Brain pericyte (primary cell): Measurements from ENCODE around the gene FAM168B.

Experiments used
- DNase-seq: peaks from one replicate; pipeline ENCODE4 v3.0.0-alpha.2; 2012; ENCODE audit warnings: low read depth, low spot score

Gene FAM168B

DNA sequence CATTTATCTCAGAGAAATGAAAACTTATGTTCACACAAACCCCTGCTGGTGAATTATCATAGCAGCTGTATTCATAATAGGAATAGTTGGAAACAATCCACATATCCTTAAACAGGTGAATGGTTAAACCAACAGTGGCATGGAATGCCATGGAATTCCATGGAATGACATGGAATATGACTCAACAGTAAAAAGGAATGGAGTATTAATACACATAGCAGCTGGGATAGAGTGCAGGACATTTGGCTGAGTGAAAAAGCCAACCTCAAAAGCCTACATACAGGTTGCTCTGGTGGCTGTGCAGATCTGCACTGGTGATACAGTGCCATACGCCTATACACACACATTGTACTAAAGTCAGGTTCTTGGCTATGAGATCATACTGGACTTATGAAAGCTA is 69.5 kb downstream of the FAM168B start:
- no peak for DNase-seq

DNA sequence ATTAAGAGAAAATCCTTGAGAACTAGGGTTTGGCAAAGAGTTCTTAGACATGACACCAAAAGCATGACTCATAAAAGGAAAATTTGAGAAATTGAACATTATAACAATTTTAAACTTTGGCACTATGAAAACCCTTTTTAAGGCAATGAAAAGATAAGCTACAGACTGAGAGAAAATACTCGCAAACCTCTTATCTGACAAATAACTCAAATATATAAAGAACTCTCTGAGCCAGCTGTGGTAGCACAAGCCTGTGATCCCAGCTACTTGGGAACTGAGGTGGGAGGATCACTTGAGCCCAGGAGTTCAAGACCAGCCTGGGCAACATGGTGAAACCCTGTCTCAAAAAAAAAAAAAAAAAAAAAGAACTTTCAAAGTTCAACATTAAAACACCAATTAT is 70.5 kb downstream of the FAM168B start:
- no peak for DNase-seq

DNA sequence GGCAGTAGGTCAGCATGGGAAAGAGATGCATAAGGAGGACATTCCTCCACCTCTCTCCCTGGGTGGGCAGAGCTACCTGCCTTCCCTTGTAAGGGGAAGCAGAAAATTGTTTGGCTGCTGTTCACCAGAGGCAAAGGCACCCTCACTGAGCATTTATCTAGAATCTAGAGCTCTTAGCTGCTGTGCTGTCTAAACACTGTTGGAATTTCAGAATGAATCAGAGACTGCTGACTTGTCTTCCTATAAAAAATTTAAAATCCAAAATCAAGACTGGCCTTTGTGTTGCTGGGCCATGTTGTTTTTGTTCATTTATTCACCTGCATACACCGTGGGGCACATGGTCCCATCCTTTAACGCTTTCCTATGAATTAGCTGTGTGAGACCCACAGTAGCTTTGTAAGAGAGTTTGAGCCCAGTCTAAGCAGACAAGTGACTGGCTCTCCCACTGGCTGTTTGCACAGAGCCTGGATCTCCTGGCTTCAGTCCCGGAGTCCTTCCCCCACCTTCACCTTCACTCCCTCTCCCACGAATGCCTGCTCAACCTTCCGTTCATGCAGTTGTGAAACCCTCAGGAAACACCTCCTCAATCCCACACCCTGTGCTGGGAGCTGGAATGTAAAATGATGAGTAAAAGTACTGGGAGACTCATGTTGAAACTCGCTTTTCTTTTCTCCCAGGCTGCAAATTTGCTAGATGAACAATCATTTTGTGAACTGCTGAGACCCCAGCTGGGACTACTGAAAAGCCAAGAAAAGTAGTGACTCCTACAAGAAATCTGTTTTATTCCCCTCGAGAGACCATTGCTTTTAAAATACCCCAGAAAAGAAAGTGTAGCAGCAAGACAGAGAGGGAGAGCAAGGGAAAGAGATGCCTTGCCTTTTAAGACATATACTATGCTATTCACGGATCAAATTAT is 76.2 kb downstream of the FAM168B start:
- DNase-seq = no peak

DNA sequence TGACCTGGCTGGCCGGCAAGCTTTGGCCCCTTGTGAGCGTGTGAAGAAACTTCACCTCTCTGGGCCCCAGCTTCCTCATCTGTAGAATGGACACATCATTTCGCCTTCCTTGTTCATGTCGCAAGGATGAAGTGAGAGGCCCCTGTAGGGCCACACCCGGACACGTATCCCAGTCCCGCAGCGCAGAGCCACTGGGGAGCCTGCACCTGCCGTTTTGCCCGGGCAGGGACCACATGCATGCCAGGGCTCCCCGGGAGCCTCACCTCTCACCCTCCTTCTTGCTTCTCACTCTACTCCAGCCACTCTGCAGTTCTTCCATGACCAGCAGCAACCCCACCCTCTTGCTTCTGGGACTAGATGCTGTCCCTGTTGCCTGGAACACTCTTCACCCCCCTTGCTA is 77.5 kb downstream of the FAM168B start:
- no peak for DNase-seq

DNA sequence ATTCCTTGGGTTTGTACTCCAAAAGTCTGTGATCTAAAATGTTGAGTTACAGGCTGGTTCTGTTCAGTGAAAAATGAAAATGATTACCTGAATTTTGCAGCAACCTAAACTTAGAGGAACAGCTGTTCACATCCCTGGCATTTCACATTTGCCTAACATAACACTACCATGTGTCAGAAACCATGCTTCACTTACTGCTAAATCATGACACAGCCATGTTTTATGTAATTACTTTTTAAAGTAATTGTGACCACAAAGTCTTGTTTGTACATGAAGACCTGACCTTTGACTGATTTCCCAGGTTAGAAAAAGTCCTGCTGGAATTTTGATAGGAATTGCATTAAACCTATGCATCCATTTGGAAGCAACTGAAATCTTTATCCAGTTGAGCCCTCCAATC is 79.1 kb downstream of the FAM168B start:
- DNase-seq = no peak

DNA sequence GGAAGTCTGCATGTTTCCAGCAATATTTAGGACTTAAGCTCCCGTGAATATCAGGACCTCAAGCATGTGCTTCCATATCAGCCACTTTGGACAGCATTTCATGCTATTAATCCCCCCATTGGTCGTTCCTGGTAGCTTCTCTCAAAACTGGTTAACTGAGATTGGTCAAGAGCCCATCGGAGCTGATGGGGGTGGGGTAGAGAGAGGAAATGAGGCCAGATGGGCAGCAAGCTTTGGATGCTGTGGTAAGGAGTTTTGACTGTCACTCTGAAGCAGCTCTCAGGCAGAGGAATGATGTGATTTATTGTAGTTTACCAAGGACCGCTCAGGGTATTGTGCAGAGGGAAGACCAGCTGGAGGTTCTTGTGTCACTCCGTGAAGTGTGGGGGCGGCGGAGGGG is 81.8 kb downstream of the FAM168B start:
- DNase-seq = no peak

DNA sequence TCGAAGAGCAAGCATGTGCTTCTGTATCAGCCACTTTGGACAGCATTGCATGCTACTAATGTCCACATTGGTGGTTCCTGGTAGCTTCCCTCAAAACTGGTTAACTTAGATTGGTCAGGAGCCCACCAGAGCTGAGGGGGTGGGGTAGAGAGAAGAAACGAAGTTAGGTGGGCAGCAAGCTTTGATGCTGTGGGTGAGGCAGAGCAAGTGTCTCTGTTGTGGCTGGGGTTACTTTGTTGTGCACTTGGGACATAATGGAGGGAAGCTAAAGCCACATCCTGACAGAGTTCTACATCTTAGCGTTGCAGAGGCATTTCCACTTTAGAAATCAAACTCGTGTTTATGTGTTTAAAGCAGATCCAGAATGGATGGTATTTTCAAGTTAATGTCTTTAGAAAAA is 82.7 kb downstream of the FAM168B start:
- DNase-seq = no peak

DNA sequence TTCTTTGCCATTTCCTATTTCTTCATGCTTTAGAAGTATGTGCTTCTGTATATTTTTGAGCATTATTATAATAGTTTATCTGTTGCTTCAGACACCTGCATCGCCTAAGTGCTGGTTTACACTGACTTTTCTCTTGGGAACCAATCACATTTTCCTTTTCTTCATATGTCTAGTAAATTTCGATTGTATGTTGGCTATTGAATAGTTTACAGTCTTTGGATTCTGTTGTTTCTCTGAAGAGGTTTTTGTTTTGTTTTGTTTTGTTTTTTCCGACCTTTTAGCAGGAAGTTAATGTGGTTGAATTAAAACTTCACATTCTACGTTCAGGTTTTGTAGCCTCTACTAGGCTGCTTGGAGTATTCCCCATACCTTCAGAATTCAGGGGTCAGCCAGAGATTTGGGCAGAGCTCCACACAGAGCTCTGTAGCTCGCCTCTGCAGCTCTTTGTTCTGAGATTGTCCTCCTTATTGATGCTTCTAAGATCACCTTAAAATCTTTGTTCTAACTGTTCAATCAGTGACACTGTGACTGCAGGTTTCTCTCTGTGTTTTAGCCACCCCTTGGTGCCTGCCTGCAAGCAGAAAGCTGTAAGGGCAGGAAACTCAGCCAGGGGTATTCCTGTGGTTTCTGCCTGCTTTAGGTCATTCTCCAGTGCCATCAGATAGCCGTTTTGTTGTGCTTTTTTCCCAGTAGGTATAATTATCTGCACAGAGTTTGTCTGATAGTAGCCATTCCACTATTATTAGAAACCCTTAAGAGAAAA is 83.4 kb downstream of the FAM168B start:
- DNase-seq = no peak

DNA sequence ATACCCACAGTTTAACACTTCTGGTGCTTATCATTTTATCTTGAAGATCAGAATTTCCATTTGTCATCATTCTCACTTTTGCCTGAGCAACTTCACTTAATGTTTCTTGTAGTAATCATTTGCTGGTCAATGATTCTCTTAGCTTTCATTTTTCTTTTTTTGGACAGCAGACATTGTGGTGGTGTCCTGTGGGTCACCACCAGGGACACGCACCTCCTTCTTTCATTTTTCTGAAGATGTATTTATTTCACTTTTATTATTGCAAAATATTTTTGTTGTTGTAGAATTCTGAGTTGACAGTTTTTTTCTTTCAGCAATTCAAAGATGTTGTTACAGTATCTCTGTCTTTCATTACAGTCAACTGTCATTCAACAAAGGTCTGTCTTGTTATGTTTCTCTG is 84.3 kb downstream of the FAM168B start:
- no peak for DNase-seq

DNA sequence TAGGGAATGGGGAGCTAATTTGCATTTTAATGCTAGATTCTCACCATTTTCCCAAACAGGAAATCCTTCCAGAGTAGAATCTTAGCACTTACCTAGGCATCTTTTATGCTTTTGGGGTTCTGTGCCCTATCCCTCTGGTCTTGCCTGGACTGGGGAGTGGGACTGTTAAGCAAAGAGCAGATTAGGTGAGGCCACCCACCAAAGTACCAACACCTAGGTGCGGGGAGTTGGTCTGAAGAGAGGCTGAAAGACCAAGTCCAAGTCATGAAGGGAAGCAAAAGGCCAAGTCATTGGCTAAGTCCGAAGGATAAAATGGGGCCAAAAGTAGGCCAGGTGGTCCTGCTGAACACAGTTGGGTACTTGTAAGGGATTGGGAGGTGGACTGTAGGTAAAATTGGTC is 86.7 kb downstream of the FAM168B start:
- DNase-seq = no peak

DNA sequence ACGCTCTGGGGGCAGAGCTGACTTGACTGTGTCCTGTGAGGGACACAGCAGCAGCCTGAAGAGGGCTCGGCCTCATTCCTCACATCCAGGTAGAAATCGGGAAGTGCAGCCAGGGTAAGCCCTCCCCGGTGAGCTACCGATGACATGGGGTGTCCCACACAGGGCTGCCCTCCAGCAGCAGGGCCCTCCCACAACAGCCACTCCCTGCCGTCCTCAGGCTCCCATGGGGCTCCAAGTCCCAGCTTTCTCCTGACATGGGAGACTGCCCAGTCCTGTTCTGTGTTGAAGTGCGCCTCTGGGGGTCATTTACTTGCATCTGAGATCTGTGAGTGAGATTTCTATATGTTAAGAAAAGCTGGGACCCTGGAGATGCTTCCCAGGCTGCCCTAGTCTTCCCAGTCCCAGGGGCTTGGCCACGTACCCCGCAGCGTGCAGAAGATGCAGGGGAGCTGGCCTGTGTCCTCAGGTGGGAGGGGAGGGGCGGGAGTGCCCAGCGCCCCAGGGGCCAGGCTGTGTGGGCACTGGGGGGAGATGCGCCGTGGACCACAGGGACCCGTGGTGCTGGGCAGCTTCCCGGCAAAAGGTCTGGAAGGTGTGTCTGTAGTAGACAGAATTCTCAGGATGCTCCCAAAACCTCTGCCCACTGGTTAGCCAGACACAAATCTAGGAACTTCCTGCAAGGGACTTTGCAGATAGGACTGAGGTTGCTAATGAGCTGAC is 87.9 kb downstream of the FAM168B start:
- DNase-seq = no peak

DNA sequence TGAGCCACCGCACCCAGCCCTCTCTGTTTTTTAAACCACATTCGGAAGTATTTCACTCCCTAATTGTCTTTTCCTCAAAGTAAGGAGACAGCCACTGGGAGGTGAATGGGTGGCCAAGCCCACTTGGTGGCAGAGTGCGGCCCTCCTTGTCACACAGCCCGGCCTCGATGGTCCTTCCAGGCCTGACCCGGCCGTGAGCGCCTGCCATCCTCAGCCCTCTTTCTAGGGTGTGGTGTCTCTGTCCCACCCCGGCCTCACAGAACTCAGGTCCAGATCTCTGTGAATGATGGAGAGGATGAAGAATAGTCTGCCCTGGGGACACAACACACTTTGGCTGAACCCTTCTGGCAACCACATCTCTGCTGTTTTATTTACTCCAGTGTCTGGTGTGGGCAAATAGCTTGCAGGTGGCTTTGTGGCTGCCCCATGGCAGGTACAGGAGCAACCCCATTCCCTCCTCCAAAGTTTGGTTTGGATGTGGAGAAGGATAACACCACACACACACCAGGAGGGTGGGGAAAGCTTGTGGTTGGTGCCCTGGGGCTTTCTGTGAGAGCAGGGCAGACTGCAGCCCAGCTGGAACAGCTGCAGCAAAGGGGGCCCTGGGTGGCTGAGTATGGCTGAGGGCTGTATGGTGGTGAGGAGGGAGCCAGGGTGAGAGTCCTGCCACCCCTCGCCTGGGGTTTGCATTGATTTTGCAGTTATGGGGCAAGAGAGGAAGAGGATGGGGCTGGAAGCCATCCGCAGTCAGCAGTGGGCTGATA is 88.6 kb downstream of the FAM168B start:
- DNase-seq = no peak

DNA sequence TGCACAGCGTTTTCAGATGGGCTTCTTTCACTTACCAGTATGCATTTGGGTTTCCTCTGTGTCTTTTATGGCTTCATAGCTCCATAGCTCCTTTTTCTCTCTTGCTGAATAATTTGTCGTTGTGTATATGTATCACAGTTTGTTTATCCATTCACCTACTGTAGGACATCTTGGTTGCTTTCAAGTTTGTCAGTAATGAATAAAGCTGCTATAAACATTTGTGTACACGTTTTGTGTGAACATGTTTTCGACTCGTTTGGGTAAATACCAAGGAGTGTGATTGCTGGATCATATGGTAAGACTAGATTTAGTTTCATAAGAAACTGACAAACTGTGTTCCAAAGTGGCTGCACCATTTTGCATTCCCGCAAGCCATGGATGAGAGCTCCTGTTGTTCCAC is 94.7 kb downstream of the FAM168B start:
- no peak for DNase-seq
